ENCODE data around the gene ARHGAP33. TPM values are rescaled to one million over a fixed set of nuclear protein-coding genes. Genes with fewer than 3 reads are reported as not detected.
A peak's percentile ranks its signal among the peaks of the same experiment; 100 is the strongest.

The ARHGAP33 gene
- total RNA-seq, 1 donor: 2.2 TPM

DNA sequence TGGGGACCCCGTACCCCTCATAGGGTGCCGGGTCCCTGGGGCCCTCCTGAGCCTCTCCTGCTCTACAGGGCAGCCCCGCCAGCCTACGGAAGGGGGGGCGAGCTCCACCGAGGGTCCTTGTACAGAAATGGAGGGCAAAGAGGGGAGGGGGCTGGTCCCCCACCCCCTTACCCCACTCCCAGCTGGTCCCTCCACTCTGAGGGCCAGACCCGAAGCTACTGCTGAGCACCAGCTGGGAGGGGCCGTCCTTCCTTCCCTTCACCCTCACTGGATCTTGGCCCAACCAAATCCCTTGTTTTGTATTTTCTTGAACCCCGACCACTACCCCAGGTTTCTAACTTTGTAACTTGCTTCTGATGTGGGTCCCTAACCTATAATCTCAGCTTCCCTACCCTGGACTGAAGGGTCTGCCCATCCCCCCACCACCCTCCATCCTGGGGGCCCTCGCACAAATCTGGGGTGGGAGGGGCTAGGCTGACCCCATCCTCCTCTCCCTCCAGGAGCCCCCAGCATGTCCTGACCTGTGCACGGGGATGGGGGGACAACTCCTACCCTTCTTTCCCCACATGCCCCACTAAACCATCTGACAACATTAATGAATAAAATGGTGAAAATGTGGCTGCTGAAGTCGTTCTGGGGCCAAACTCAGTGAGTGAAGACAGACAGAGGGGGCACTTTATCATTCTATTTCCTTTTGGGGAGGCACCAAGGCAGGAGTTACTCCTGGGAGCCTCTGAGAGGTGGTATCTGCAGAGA lies 13.0 kb downstream of the ARHGAP33 start:
- no peak overlapping the region for H3K27ac ChIP-seq (ENCODE audit: low read depth, low read length)
- H3K4me1 ChIP-seq (ENCODE audit: insufficient read depth, low read length): peaks cover 2% of the 10 kb centered on the region
- H3K79me2 ChIP-seq (ENCODE audit: insufficient read depth, low read length): no peaks in the 10 kb centered on the region
- TF ChIP-seq, protein P1, sequence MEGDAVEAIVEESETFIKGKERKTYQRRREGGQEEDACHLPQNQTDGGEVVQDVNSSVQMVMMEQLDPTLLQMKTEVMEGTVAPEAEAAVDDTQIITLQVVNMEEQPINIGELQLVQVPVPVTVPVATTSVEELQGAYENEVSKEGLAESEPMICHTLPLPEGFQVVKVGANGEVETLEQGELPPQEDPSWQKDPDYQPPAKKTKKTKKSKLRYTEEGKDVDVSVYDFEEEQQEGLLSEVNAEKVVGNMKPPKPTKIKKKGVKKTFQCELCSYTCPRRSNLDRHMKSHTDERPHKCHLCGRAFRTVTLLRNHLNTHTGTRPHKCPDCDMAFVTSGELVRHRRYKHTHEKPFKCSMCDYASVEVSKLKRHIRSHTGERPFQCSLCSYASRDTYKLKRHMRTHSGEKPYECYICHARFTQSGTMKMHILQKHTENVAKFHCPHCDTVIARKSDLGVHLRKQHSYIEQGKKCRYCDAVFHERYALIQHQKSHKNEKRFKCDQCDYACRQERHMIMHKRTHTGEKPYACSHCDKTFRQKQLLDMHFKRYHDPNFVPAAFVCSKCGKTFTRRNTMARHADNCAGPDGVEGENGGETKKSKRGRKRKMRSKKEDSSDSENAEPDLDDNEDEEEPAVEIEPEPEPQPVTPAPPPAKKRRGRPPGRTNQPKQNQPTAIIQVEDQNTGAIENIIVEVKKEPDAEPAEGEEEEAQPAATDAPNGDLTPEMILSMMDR (IDR thresholded peaks at IDR 0.05; ENCODE audit: extremely low read depth, low read depth, low read length): no peak
- H4K20me1 ChIP-seq (ENCODE audit: insufficient read depth, low read length): no peaks in the 10 kb centered on the region
- no peak overlapping the region for H3K4me3 ChIP-seq (ENCODE audit: insufficient read depth, low read length)
- no peaks in the 10 kb centered on the region for H3K9me3 ChIP-seq (ENCODE audit: low read depth, low read length)
- no peaks in the 10 kb centered on the region for H3K36me3 ChIP-seq (ENCODE audit: insufficient read depth, low read length)
- DNase-seq (ENCODE audit: insufficient read length, low spot score, missing footprints): peak; percentile 92
- no peak overlapping the region for H2AFZ ChIP-seq (ENCODE audit: low read length)
- no peak overlapping the region for H3K4me2 ChIP-seq (ENCODE audit: insufficient read depth, low read length)
- no peaks in the 10 kb centered on the region for H3K27me3 ChIP-seq (ENCODE audit: insufficient read depth, low read length)

- H3K27ac ChIP-seq (ENCODE audit: low read depth, low read length): no peak overlapping the region
- TF ChIP-seq, protein P1 (IDR thresholded peaks at IDR 0.05; ENCODE audit: extremely low read depth, low read depth, low read length): no peak
- DNase-seq (ENCODE audit: insufficient read length, low spot score, missing footprints): peak; percentile 73
- H3K4me3 ChIP-seq (ENCODE audit: insufficient read depth, low read length): no peak overlapping the region
- no peaks in the 10 kb centered on the region for H3K27me3 ChIP-seq (ENCODE audit: insufficient read depth, low read length)
- H3K9me3 ChIP-seq (ENCODE audit: low read depth, low read length): no peaks in the 10 kb centered on the region
- H4K20me1 ChIP-seq (ENCODE audit: insufficient read depth, low read length): no peaks in the 10 kb centered on the region
- H3K79me2 ChIP-seq (ENCODE audit: insufficient read depth, low read length): no peaks in the 10 kb centered on the region
- H3K4me1 ChIP-seq (ENCODE audit: insufficient read depth, low read length): peaks cover 2% of the 10 kb centered on the region
- H2AFZ ChIP-seq (ENCODE audit: low read length): no peak overlapping the region
- no peaks in the 10 kb centered on the region for H3K36me3 ChIP-seq (ENCODE audit: insufficient read depth, low read length)
- no peak overlapping the region for H3K4me2 ChIP-seq (ENCODE audit: insufficient read depth, low read length)
These were observed 14.0 kb downstream of the ARHGAP33 start for GRCh38 chr19:35789195-35789977.

DNA sequence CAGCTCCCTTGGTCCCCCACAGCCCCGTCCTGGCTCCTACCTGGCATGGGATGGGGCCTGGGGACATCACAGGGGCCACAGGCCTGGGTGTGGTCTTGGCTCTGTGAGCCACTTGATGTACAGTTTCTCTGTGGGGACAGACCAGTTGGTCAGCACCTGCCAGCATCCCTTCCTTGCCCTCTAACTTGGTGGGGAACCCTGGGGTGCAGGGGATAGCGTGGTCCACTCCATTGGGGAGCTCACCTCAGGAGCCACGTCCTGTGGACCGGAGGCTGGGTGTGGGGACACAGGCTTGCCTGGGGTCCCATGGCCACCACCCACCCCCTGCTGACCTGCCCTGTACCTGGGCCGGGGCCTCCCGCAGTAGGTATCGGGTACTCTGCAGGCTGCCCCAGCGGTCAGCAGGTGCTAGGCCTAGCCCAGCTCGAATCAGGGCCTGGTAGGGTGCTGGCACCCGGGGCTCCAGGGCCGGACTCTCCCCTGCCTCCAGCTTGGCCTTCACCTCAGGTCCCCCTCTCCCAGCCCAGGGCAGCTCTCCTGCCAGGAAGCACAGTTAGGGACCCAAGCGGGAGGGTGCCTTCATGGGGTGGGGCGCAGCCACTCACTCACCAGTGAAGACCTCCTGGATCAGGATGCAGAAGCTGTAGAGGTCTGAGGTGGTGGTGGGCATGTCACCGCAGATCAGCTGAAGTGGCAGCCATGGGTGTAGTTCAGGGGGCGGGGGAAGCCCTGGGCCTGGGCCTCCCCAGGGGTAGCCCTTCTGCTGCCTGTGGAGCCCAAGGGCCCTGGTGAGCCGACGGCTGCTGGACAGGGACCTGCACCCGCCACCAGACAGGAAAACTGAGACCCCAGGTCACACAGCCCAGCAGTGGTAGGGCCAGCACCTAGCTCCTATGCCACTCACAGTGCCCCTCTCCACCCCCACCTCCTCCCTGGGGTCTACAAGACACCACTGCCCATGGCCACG lies 14.9 kb downstream of the ARHGAP33 start:
- H3K27me3 ChIP-seq (ENCODE audit: insufficient read depth, low read length): peaks cover 5% of the 10 kb centered on the region
- DNase-seq (ENCODE audit: insufficient read length, low spot score, missing footprints): peak; percentile 67
- peaks cover 2% of the 10 kb centered on the region for H3K4me1 ChIP-seq (ENCODE audit: insufficient read depth, low read length)
- H3K9me3 ChIP-seq (ENCODE audit: low read depth, low read length): no peaks in the 10 kb centered on the region
- H2AFZ ChIP-seq (ENCODE audit: low read length): no peak overlapping the region
- H3K4me3 ChIP-seq (ENCODE audit: insufficient read depth, low read length): no peak overlapping the region
- no peaks in the 10 kb centered on the region for H3K79me2 ChIP-seq (ENCODE audit: insufficient read depth, low read length)
- no peaks in the 10 kb centered on the region for H3K36me3 ChIP-seq (ENCODE audit: insufficient read depth, low read length)
- H3K4me2 ChIP-seq (ENCODE audit: insufficient read depth, low read length): no peak overlapping the region
- H4K20me1 ChIP-seq (ENCODE audit: insufficient read depth, low read length): no peaks in the 10 kb centered on the region
- no peak overlapping the region for H3K27ac ChIP-seq (ENCODE audit: low read depth, low read length)
- TF ChIP-seq, protein P1 (IDR thresholded peaks at IDR 0.05; ENCODE audit: extremely low read depth, low read depth, low read length): no peak
